ENCODE measurements around the gene COMMD7. TPM values are rescaled to one million over a fixed set of nuclear protein-coding genes. Genes with fewer than 3 reads are reported as not detected.
"Not testable (repeated sequence)": the region's sequence is repeated elsewhere in the genome, so short reads cannot be mapped to it uniquely, and the experiment has no call there.

The COMMD7 gene
- total RNA-seq, 6 experiments from 2014 or later, result 45.4 to 58.4 (median 51.5) TPM

GRCh38 chr20:32772046-32772445 is 28.8 kb upstream of the COMMD7 start:
- TF ChIP-seq CTCF (IDR thresholded peaks at IDR 0.05), result no peak
- H3K4me3 Mint-ChIP-seq, result no peak overlapping the region
- H3K36me3 Mint-ChIP-seq (ENCODE audit: low read depth), result no peaks in the 10 kb centered on the region
- no peaks in the 10 kb centered on the region for H3K27me3 Mint-ChIP-seq (ENCODE audit: insufficient read depth)
- DNase-seq, result no peak
- peaks cover 26% of the 10 kb centered on the region for H3K4me1 Mint-ChIP-seq (ENCODE audit: low read depth)
- H3K27ac Mint-ChIP-seq, result no peak overlapping the region
- H3K9me3 Mint-ChIP-seq, result no peaks in the 10 kb centered on the region

DNA sequence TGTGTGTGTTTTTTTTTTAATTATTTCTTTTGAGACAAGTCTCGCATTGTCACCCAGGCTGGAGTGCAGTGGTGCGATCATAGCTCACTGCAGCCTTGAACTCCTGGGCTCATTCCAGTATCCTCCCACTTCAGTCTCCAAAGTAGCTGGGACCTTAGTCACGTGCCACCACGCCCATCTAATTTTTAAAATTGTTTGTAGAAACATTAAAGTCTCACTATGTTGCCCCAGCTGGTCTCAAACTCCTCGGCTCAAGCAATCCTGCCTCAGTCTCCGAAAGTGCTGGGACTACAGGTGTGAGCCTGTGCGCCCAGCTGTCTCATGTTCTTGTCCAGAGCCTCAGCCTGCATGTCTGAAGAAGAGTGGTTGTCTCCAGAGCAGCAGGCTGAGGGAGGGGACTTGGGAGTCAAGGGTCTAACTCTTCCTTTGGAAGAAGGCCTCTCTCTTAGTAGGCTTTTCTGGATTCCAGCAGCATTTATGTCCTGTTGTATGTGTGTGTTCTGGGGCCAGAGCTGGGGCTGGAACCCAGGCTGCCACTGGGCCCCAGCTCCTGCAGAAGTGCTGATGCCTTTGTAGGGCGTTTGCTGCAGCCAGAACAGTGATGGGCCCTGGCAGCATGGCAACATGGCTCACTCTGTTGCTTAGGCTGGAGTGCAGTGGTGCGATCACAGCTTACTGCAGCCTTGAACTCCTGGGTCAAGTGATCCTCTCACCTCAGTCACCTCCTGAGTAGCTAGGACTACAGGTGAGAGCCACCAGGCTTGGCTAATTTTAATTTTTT is 24.3 kb upstream of the COMMD7 start:
- Mint-ChIP-seq H3K27me3 (ENCODE audit: insufficient read depth) (peaks cover 2% of the 10 kb centered on the region; the same call in 1 of the 2 replicates), H3K27ac (no peak overlapping the region)

GRCh38 chr20:32765230-32765875 is 22.1 kb upstream of the COMMD7 start:
- not testable (repeated sequence) for H3K27me3 Mint-ChIP-seq (ENCODE audit: insufficient read depth); H3K36me3 Mint-ChIP-seq (ENCODE audit: low read depth); DNase-seq; H3K9me3 Mint-ChIP-seq; H3K27ac Mint-ChIP-seq; H3K4me3 Mint-ChIP-seq
- peaks cover 16% of the 10 kb centered on the region for H3K4me1 Mint-ChIP-seq (ENCODE audit: low read depth)

More for the DNA sequence above, 24.3 kb upstream of the COMMD7 start:
- no peaks in the 10 kb centered on the region for H3K9me3 Mint-ChIP-seq
- H3K36me3 Mint-ChIP-seq (ENCODE audit: low read depth), result no peaks in the 10 kb centered on the region
- DNase-seq, result no peak
- H3K4me1 Mint-ChIP-seq (ENCODE audit: low read depth), result peaks cover 8% of the 10 kb centered on the region
- no peak for TF ChIP-seq CTCF (IDR thresholded peaks at IDR 0.05)
- H3K4me3 Mint-ChIP-seq, result no peak overlapping the region

- Mint-ChIP-seq H3K27ac (no peak overlapping the region), H3K27me3 (ENCODE audit: insufficient read depth) (peaks cover 2% of the 10 kb centered on the region; the same call in 1 of the 2 replicates), H3K4me3 (peak overlapping the region; percentile 94), H3K9me3 (no peaks in the 10 kb centered on the region), H3K36me3 (ENCODE audit: low read depth) (no peaks in the 10 kb centered on the region), H3K4me1 (ENCODE audit: low read depth) (peaks cover 16% of the 10 kb centered on the region)
- DNase-seq, result no peak
- TF ChIP-seq CTCF (IDR thresholded peaks at IDR 0.05), result no peak
These were observed 21.0 kb upstream of the COMMD7 start for GRCh38 chr20:32764005-32764960.

GRCh38 chr20:32763202-32764004 is 20.1 kb upstream of the COMMD7 start:
- Mint-ChIP-seq H3K4me3 (peak overlapping the region; percentile 94), H3K27me3 (ENCODE audit: insufficient read depth) (peaks cover 2% of the 10 kb centered on the region; the same call in 1 of the 2 replicates), H3K4me1 (ENCODE audit: low read depth) (peaks cover 16% of the 10 kb centered on the region), H3K36me3 (ENCODE audit: low read depth) (no peaks in the 10 kb centered on the region), H3K9me3 (no peaks in the 10 kb centered on the region), H3K27ac (no peak overlapping the region)
- DNase-seq, result no peak
- TF ChIP-seq CTCF (IDR thresholded peaks at IDR 0.05), result no peak
